ENCODE data around the gene MME.

DNA sequence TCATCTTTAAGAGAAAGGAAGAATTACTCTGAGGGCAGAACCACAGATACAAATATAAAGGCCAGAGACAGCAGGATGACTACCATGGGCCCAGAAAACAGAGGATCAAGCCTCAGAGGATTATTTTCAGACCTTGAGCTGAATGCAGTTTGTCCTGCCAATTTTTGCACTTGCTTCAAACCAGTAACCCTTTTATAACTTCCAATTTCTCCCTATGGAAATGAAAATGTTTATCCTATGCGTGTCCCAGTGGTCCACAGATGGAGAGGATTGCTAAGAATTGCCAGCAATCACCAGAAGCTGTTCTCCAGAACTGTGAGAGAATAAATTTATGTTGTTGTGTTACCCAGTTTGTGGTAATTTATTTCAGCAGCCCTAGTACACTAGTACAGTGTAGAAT, 26.4 kb upstream of the MME start:
- TF ChIP-seq, protein P1, sequence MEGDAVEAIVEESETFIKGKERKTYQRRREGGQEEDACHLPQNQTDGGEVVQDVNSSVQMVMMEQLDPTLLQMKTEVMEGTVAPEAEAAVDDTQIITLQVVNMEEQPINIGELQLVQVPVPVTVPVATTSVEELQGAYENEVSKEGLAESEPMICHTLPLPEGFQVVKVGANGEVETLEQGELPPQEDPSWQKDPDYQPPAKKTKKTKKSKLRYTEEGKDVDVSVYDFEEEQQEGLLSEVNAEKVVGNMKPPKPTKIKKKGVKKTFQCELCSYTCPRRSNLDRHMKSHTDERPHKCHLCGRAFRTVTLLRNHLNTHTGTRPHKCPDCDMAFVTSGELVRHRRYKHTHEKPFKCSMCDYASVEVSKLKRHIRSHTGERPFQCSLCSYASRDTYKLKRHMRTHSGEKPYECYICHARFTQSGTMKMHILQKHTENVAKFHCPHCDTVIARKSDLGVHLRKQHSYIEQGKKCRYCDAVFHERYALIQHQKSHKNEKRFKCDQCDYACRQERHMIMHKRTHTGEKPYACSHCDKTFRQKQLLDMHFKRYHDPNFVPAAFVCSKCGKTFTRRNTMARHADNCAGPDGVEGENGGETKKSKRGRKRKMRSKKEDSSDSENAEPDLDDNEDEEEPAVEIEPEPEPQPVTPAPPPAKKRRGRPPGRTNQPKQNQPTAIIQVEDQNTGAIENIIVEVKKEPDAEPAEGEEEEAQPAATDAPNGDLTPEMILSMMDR (conservative IDR thresholded peaks at IDR 0.05; ENCODE audit: low read length): no peak
- no peak for TF ChIP-seq EZH2phosphoT487 (IDR thresholded peaks at IDR 0.05; ENCODE audit: borderline replicate concordance, low read depth, low read length)
